ENCODE results near the gene FGD2. TPM values are rescaled to one million over a fixed set of nuclear protein-coding genes. Genes with fewer than 3 reads are reported as not detected.

FGD2 gene
- total RNA-seq, 4 donors from 2014 or later, result 0.39 to 6.2 (median 5.0) TPM

DNA sequence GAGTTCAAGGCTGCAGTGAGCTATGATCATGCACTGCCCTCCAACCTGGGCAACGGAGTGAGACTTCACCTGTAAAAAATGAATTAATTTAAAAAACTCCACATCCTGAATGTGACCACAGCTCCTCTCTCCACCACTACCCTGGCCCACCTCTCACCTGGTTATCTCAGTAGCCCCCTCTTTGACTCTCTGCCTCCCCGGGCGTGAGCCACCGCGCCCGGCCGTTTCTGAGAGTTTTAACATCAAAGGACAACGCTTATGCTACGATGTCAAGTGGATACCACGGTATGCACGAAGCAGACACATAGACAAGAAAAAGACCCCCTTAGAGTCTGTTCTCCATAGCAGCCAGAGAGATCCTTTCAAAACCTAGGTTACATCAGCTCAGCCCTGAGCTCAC is 48.7 kb downstream of the FGD2 start:
- no peak overlapping the region for H3K4me3 ChIP-seq
- DNase-seq (no peak), ATAC-seq (no peak)
- no peak overlapping the region for H3K27ac ChIP-seq
- H3K4me1 ChIP-seq, result peaks cover 16 to 21% of the 10 kb centered on the region in 2 donors
- intact Hi-C loops (cut with DNase I; ENCODE audit: low total_unique reads) (no loop called here), in situ Hi-C loops (cut with MboI; ENCODE audit: low sequenced_read_pairs in 4 of 4) (loop anchor here (5.0 kb wide), 2 partner anchors 118 to 123 kb away; partner anchors contain the start of gene PIM1 (in 3 of the 4))
- no peaks in the 10 kb centered on the region for H3K9me3 ChIP-seq
- no peaks in the 10 kb centered on the region for H3K36me3 ChIP-seq
- no peaks in the 10 kb centered on the region for H3K27me3 ChIP-seq
- TF ChIP-seq POLR2A (IDR thresholded peaks at IDR 0.05), result no peak
- TF ChIP-seq, protein P1, sequence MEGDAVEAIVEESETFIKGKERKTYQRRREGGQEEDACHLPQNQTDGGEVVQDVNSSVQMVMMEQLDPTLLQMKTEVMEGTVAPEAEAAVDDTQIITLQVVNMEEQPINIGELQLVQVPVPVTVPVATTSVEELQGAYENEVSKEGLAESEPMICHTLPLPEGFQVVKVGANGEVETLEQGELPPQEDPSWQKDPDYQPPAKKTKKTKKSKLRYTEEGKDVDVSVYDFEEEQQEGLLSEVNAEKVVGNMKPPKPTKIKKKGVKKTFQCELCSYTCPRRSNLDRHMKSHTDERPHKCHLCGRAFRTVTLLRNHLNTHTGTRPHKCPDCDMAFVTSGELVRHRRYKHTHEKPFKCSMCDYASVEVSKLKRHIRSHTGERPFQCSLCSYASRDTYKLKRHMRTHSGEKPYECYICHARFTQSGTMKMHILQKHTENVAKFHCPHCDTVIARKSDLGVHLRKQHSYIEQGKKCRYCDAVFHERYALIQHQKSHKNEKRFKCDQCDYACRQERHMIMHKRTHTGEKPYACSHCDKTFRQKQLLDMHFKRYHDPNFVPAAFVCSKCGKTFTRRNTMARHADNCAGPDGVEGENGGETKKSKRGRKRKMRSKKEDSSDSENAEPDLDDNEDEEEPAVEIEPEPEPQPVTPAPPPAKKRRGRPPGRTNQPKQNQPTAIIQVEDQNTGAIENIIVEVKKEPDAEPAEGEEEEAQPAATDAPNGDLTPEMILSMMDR (IDR thresholded peaks at IDR 0.05 in 4 of 5, conservative IDR thresholded peaks at IDR 0.05 in 1 of 5), result no peak

DNA sequence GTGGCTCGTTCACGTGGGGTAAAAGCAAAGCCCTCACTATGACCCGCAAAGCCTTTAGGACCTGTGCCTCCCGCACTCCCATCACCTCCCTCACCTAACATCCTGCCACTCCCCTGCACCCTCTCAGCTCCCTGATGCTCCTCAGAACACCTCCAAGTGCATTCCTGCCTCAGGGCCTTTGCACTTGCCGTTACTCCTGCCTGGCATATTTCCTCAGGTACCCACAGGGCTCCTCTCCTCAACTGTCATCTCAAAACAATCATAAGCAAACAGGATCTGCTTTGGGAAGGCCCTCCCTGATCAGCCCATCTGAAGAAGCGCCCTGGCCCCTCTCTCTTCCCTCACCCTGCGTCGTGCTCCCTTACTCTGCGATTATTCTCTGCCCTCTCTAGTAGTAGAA is 49.1 kb downstream of the FGD2 start:
- intact Hi-C loops (cut with DNase I; ENCODE audit: low total_unique reads), result no loop called here
- TF ChIP-seq, protein P1 (IDR thresholded peaks at IDR 0.05 in 4 of 5, conservative IDR thresholded peaks at IDR 0.05 in 1 of 5), result no peak
- no peak for TF ChIP-seq POLR2A (IDR thresholded peaks at IDR 0.05)
- H3K27ac ChIP-seq, result no peak overlapping the region
- no peaks in the 10 kb centered on the region for H3K36me3 ChIP-seq
- H3K4me1 ChIP-seq, result peaks cover 20 to 26% of the 10 kb centered on the region in 2 donors
- H3K4me3 ChIP-seq, result no peak overlapping the region
- DNase-seq (no peak), ATAC-seq (no peak)
- no peaks in the 10 kb centered on the region for H3K27me3 ChIP-seq
- in situ Hi-C loops (cut with MboI; ENCODE audit: low sequenced_read_pairs in 4 of 4), result loop anchor here (5.0 kb wide), 2 partner anchors 118 to 123 kb away; partner anchors contain the start of gene PIM1 (in 3 of the 4)
- H3K9me3 ChIP-seq, result no peaks in the 10 kb centered on the region

DNA sequence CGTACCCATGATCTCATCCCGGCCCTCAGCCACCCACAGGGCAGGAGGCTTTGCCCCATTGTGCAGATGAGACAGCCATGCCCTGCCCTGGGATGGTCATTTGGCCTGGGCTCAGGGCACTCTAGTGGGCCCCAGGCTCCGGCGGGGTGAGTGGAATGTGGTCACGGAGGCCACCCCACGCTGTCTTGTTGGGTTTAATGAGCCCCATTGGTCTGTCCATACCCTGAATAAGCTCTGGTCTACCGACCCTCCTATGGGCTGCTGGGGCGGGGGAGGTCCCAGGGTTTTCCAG is 50.6 kb downstream of the FGD2 start:
- ATAC-seq (no peak), DNase-seq (no peak)
- intact Hi-C loops (cut with DNase I; ENCODE audit: low total_unique reads), result no loop called here
- Histone ChIP-seq H3K4me3 (no peak overlapping the region), H3K27me3 (no peaks in the 10 kb centered on the region), H3K36me3 (no peaks in the 10 kb centered on the region), H3K9me3 (no peaks in the 10 kb centered on the region), H3K4me1 (peaks cover 31 to 35% of the 10 kb centered on the region in 2 donors), H3K27ac (no peak overlapping the region)
- no peak for TF ChIP-seq POLR2A (IDR thresholded peaks at IDR 0.05)
- TF ChIP-seq, protein P1 (IDR thresholded peaks at IDR 0.05 in 4 of 5, conservative IDR thresholded peaks at IDR 0.05 in 1 of 5), result no peak
- in situ Hi-C loops (cut with MboI; ENCODE audit: low sequenced_read_pairs in 4 of 4), result no loop called here

DNA sequence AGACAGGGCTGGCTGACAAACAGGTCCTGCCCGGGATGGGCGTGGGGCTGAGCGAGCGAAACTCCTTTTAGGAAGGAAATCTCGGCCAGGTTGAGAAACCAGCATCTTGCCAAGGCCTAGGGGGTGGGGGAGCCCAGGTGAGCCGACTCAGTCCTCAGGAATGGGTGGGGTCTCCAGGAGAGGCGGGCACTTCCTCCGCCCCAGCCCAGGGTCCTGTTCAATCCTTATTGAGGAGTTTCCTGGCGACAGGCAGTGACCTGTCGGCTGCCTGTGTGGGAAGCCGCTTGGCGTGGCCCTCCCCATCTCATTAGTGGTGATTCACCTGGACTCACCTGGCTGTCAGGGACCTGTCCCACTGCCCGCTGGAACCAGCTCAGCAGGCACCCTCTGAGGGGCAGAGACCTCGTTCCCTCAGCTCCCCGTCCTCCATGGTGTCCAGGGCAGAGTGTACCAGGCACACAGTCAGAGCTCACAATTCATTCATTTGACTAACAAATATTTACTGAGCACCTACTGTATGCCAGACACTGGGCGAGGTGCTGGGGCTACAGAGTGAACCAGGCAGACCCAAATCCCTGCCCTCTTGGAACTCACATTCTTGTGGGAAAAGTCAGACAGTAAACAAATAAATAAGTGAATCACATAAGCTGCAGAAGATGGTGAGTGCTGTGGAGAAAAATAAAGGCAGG is 51.1 kb downstream of the FGD2 start:
- intact Hi-C loops (cut with DNase I; ENCODE audit: low total_unique reads), result no loop called here
- Histone ChIP-seq H3K4me1 (peaks cover 31 to 34% of the 10 kb centered on the region in 2 donors), H3K36me3 (no peaks in the 10 kb centered on the region), H3K27me3 (no peaks in the 10 kb centered on the region), H3K9me3 (no peaks in the 10 kb centered on the region), H3K4me3 (no peak overlapping the region), H3K27ac (no peak overlapping the region)
- in situ Hi-C loops (cut with MboI; ENCODE audit: low sequenced_read_pairs in 4 of 4), result no loop called here
- DNase-seq, result no peak
- ATAC-seq, result no peak
- TF ChIP-seq, protein P1 (IDR thresholded peaks at IDR 0.05 in 4 of 5, conservative IDR thresholded peaks at IDR 0.05 in 1 of 5), result no peak
- TF ChIP-seq POLR2A (IDR thresholded peaks at IDR 0.05), result no peak

DNA sequence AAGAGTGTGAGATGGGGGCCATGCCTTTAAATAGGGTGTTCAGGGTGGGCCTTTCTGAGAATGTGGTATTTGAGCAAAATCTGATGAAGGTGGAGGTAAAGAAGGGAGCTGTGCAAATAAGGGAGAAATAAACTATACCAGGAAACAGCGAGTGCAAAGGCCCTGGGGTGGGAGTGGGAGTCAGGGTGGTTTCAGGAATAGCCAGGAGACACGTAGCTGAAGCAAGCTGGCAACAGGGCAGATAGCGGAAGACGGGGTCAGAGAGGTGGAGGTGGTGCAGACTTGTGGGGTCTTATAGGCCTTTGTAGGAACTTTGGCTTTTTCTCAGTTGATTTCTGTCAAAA is 51.6 kb downstream of the FGD2 start:
- Histone ChIP-seq H3K36me3 (no peaks in the 10 kb centered on the region), H3K27ac (peak overlapping the region in 3 of 4 donors; percentile 86 to 89 (median 87)), H3K4me3 (no peak overlapping the region), H3K27me3 (no peaks in the 10 kb centered on the region), H3K4me1 (peaks cover 31 to 34% of the 10 kb centered on the region in 2 donors), H3K9me3 (no peaks in the 10 kb centered on the region)
- no peak for ATAC-seq
- in situ Hi-C loops (cut with MboI; ENCODE audit: low sequenced_read_pairs in 4 of 4), result no loop called here
- no peak for TF ChIP-seq POLR2A (IDR thresholded peaks at IDR 0.05)
- TF ChIP-seq, protein P1 (IDR thresholded peaks at IDR 0.05 in 4 of 5, conservative IDR thresholded peaks at IDR 0.05 in 1 of 5), result no peak
- intact Hi-C loops (cut with DNase I; ENCODE audit: low total_unique reads), result no loop called here
- DNase-seq, result no peak

All from gastrocnemius medialis (tissue), 4 donors.